GM21528 (cell line): ENCODE data around the gene RARB.

Experiments
- ATAC-seq: cut with Tn5 transposase; IDR thresholded peaks from one replicate; pipeline ENCODE4 v1.9.1; 2021; ENCODE audit warnings: mild to moderate bottlenecking, moderate library complexity; ENCODE audit not compliant: unreplicated experiment, low FRiP score

RARB gene

DNA sequence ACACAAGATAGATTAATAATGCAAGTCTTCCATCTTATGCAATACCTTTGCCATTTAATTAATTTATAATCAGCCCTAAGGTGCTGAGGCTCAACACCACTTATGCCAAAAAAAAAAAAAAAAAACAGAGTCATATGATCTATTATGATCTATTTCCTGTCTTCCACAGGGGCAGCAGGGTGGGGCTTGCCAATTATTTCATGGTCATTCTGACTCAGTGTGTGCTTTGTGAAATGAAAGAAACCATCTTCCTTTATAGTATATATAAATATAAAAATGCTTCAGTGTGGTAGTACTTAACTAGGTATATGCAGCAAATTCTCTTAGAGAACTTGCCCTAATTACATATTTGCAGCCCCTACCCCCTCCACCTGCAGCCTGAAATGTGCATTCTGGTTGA is 7.2 kb upstream of the RARB start:
- no peak for ATAC-seq

DNA sequence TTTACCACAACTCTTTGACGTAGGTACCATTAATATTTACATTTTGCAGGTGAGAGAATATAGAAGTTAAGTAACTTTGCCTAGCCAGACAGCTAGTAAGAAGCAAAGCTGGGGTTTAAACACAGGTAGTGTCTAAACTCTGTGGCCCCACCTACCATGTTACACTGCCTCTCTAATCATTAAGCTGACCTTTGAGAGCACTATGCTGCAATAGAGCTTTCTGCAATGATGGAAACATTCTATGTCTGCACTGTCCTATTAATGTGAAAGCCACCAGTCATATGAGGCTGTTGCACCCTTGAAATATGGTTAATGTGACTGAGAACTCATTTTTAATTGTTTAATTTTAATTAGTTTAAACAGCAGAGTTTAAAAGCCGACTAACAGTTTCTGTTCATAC is 6.3 kb upstream of the RARB start:
- no peak for ATAC-seq

GRCh38 chr3:25423780-25424588 is 4.1 kb upstream of the RARB start:
- ATAC-seq = no peak

- ATAC-seq = no peak
These were observed 3.4 kb upstream of the RARB start for GRCh38 chr3:25424614-25425013.

- ATAC-seq = no peak
These were observed 1.7 kb upstream of the RARB start for GRCh38 chr3:25426408-25426807.

GRCh38 chr3:25427155-25427554 is 908 bp upstream of the RARB start:
- ATAC-seq = no peak

DNA sequence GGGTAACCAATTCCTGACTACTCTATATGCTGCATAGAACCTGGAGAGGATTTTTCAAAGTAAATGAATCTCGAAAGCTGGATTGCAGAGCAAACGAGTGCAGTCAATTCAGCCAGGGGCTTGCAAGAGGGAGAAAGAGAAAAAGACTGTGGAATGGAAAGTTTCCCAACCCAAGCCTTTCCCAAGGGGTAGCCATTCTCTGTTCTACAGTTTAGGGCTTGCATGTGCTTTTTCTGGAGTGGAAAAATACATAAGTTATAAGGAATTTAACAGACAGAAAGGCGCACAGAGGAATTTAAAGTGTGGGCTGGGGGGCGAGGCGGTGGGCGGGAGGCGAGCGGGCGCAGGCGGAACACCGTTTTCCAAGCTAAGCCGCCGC is 511 bp upstream of the RARB start:
- ATAC-seq = no peak

DNA sequence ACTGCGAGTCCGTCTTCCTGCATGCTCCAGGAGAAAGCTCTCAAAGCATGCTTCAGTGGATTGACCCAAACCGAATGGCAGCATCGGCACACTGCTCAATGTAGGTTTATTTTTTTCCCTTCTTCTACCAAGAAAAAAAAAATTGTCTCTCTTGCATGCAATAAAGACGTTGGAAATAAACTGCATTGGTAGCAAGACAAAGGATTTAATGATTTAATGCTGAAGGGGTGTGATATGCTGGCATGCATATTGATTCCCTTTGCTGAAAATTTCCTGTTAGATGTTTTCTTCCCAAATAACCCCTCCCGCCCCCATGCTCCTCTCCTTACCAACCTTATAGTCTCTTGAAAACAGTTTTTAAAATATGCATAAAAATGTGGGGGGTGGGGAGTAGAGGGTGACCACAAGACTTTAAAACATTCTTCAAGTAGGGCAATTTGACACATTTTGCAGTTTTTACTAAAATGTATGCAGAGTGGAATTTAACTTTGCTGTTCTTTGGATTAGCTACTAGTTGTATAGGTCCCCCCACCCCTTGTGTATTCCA is 799 bp downstream of the RARB start:
- no peak for ATAC-seq

DNA sequence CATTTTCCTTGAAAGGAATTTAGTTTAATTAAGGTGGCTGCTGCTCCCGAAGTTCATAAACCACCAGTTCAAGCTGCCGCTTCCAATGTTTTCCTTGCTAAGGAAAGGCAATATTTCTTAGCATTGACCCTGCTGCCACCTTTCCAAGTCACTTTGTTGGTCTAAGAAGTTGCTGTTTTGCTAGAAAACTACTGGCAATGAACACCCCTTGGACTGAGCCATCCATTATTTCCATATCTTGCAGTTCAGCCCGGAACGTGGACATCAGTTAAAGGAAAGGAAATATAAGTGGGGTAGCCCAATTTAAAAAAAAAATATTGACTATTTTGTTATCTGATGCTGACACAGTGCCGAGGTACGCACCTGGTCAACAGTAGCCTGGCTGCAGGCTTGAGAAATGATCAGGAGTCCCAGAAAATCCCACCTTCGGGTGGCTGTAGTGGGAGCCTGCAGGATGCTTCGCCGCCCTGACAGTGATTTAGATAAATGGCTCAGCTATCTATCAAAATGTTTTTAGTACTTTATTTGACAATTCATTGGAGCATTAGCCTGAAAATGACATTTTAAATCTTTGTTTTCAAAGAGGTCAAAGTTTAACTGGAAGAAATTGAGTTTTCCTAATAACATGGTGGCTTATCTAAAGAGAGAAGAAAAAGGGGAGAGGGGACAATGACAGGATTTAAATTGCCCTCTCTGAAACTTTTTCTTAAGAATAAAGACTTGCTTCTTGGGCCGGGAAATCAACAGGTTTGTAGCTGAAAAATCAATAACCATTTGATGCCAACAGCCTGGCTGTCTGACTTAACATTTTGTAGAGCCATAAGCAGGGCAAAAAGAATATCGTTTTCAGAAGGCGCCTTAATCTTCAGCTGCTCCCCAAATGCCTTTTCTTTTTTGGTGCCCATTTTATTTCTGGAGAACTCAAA is 1.6 kb downstream of the RARB start:
- no peak for ATAC-seq

DNA sequence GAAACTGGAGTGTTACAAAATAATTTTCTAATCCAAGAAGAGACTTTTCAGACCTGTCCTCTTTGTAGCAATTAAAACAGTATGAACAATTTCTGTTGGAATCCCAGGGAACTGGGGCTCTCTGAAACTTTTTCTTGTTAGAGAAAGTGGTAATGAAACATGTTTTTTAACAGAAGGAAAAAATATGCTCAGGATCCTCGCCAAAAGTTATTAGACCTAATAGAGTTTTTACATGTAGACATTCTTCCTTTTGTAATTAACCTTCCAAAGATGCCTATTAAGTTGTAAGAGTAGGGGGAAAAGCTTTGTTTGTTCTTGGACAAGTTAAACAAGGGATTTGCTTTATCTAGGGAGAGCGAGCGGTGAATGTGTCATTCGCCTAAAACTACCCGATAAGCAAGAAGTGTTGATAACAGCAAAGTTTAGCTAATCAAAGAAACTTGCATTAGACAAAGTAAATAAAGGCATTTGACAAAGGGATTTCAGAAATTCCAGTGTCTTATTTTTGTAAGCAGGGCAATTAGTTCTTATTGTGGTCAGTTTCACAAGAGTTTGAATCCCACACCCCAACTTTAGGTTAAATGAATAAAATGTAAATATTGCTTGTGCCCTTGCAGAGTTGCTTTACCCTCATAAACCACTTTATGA is 2.3 kb downstream of the RARB start:
- ATAC-seq = no peak

DNA sequence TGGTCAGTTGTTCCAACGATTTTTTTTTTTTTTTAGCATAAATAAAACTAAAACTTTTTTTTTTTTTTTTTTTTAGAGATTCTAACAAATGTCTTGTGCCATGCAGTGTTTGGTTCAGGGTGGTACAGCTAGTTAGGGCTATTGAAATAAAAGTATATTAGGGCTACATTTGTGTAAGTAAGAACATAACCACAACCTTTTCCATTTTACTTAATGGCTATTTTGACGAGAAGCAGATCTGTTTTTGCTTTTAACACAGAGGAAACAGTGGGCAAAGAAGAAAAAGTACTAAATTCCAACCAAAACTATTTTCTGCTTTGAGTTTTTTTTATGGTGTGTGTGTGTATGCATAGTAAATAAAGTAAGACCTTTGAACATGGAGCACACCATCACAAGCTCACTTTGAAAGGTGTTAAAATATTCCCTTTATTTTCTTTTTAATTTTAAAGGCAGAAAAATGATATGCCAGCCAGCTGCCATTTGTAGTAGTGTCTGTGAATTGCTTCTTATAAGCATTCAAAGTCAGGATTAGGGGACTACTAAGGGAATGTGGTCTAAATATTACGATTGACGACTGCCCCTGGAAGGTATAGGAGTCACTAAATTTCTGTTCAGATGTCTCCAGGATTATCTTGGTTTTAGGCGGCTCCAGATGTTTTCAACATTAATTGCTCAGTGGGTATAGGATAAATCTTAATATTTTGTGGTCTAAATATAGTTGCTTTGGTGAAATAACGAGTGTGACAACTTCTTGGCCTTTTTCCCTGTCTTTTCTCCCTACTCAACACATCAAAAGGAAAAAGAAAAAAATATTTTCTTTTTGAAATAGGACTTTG is 3.1 kb downstream of the RARB start:
- no peak for ATAC-seq

- no peak for ATAC-seq
These were observed 4.2 kb downstream of the RARB start for GRCh38 chr3:25432176-25432720.

- ATAC-seq = no peak
These were observed 5.0 kb downstream of the RARB start for GRCh38 chr3:25433106-25433505.

DNA sequence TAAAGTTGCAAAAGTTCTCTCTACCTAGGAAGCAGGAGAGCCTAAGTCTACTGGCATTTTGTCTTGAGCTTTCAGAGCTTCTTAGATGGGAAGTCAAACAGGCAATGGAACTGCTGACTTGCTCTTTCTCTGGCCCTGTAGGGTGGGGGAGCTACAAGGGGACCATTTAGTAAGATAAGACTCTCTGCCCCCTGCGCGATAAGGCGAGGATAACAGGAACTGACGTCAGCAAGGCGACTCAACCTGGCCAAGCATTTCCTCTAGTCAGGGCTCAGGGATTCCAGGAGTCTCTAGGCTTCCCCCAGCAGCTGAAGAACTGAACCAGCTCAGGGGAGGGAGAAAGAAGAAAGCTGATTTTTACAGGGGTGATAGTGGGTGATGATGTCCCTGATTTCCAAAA is 5.8 kb downstream of the RARB start:
- no peak for ATAC-seq

DNA sequence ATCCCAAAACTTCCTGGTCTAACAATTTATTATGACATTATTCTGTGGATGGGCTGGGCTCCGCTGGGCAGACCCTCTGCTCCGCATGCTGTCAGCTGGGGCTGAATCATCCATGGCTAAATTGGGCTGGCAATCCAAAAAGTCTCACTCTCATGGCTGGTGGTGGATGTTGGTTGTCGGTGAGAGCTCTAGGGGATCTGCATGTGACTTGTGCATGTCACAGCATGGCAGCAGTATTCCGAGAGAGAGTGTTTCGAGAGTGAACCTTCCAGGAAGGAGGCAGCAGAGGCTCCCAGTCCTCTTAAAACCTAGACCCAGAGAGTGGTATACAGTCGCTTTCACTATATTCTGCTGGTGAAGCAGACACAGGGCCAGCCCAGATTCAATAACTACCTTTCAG is 9.9 kb downstream of the RARB start:
- no peak for ATAC-seq

DNA sequence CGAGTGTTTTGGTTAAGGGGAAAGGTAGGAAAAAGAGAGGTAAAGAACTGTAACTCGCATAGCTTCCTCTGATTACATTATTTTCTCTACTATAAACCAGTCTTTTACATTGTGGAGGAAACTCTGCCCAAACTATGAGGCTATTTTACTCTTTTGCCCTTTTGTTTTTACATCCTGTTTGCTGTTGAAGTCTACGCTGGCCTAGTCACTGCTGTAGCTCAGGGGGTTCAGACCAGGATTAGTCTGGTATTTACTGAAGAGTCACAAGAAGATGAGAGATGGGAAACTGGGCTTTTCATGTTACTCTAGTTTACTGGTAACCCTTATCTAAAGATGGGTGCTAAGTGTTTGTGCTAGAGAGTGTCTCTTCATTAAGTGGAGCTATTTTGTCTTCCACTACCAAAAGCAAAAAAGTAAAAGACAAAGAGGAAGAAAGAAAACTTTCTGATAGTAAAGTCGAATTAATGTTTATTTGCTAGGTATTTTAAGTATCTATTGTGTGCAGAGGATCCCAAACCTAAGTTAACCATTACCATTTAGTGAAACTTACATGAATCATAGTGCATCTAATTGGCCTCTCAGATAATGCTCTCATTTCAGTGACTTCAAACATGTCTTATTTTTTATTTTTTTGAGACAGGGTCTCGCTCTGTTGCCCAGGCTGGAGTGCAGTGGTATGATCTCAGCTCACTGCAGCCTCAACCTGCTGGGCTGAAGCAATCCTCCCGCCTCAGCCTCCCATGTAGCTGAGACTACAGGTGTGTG is 10.9 kb downstream of the RARB start:
- no peak for ATAC-seq

DNA sequence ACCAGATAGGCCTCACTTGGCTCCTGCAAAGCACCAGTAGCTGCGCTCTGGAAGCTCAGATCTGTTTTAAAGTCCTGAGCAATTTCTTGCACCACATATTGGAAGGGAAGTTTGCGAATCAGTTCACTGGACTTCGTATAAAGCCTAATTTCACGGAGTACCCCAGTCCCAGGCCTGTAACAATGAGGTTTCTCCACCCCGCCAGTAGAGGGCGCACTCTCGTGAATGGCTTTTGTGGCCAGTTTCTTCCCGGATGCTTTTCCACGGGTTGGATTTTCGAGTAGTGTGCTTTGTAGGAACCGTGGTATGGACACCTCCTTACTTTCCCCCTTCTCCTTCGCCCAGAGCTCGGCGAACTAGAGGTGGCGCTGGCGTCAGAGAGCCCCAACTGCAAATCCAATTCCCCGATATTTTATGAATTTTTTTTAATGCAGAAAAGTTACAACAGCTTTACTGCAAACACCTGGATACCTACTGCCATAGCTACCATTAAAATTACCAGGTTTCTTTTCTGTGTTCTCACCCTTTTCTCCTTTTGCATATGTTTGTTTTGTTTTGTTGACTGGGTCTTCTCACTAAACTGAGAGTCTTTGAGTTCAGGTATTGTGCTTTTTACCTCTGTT is 13.3 kb downstream of the RARB start:
- no peak for ATAC-seq

GRCh38 chr3:25442486-25442885 is 14.4 kb downstream of the RARB start:
- ATAC-seq = no peak

GRCh38 chr3:25444273-25444672 is 16.2 kb downstream of the RARB start:
- ATAC-seq = no peak
